Endodermal cell (in vitro differentiated cells): Measurements from ENCODE around the gene JARID2. TPM values are rescaled to one million over a fixed set of nuclear protein-coding genes. Genes with fewer than 3 reads are reported as not detected.
A peak's percentile ranks its signal among the peaks of the same experiment; 100 is the strongest.

Source experiments
- DNase-seq: peaks from one replicate; pipeline ENCODE4 v3.0.0-alpha.2; 2017
- H3K27ac ChIP-seq: 2 replicates; pipeline ENCODE4 v1.5.1; 2013; ENCODE audit warnings: mild to moderate bottlenecking, low read depth, low read length, moderate library complexity
- H3K27me3 ChIP-seq: 2 replicates; pipeline ENCODE4 v1.6.1; 2013; ENCODE audit warnings: mild to moderate bottlenecking, low read length, moderate library complexity; ENCODE audit not compliant: insufficient read depth, control insufficient read depth, poor library complexity, severe bottlenecking
- H3K36me3 ChIP-seq: 2 replicates; pipeline ENCODE4 v1.7.0; 2013; ENCODE audit warnings: mild to moderate bottlenecking, low read length, moderate library complexity; ENCODE audit not compliant: control insufficient read depth, insufficient read depth
- H3K4me1 ChIP-seq: one replicate; pipeline ENCODE4 v1.7.0; 2013; ENCODE audit warnings: low read length; ENCODE audit not compliant: control insufficient read depth, insufficient read depth
- H3K4me3 ChIP-seq: 2 replicates; pipeline ENCODE4 v1.5.1; 2013; ENCODE audit warnings: mild to moderate bottlenecking, low read length, moderate library complexity
- H3K9ac ChIP-seq: 2 replicates; pipeline ENCODE4 v1.6.1; 2013; ENCODE audit warnings: mild to moderate bottlenecking, low read length, moderate library complexity; ENCODE audit not compliant: poor library complexity, severe bottlenecking; ENCODE audit errors: extremely low read depth
- H3K9me3 ChIP-seq: 2 replicates; pipeline ENCODE4 v1.6.1; 2013; ENCODE audit warnings: mild to moderate bottlenecking, low read length, moderate library complexity; ENCODE audit not compliant: control insufficient read depth
- H3K27ac Mint-ChIP-seq: 2 replicates; pipeline ENCODE4 v1.8.0; 2020; ENCODE audit warnings: mixed read lengths
- H3K27me3 Mint-ChIP-seq: 2 replicates; pipeline ENCODE4 v1.8.0; 2021; ENCODE audit warnings: mild to moderate bottlenecking, mixed read lengths; ENCODE audit not compliant: insufficient read depth
- H3K36me3 Mint-ChIP-seq: 2 replicates; pipeline ENCODE4 v1.8.0; 2020; ENCODE audit warnings: low read depth, mixed read lengths
- H3K4me1 Mint-ChIP-seq: 2 replicates; pipeline ENCODE4 v1.8.0; 2020; ENCODE audit warnings: mixed read lengths
- H3K4me3 Mint-ChIP-seq: 2 replicates; pipeline ENCODE4 v1.8.0; 2020; ENCODE audit warnings: mild to moderate bottlenecking, moderate library complexity, mixed read lengths
- H3K9me3 Mint-ChIP-seq: 2 replicates; pipeline ENCODE4 v1.8.0; 2020; ENCODE audit warnings: mild to moderate bottlenecking, mixed read lengths
- CTCF ChIP-seq: fragments of 200-600 bp; sonication (generic); conservative IDR thresholded peaks from 2 replicates; pipeline ENCODE4 v1.5.0; 2021; ENCODE audit warnings: antibody characterized with exemption, mild to moderate bottlenecking
- WGBS, 2 experiments: methylation state at CpG; one replicate each; pipeline versions ENCODE4 v1.1.5 to v1.1.7; 2013; ENCODE audit warnings: missing lambda C conversion rate in 2 of 2, mixed read lengths in 1 of 2; ENCODE audit not compliant: insufficient coverage in 1 of 2, insufficient read length in 1 of 2; 5-methylcytosine and 5-hydroxymethylcytosine counted together
- total RNA-seq, 2 donors: library from RNA; stranded (reverse); fragmentation: NEBNext Ultra II Directional in 1 of 2; extraction: Animal tissue kit (Norgen Biotek cat#: 25700) in 1 of 2; gene quantifications; 2 replicates in 1 of 2; 3 replicates in 1 of 2; pipeline ENCODE4 v1.2.1, GENCODE V29; 2021

Gene JARID2
- total RNA-seq, 2 donors from 2014 or later = 42.5 to 77.0 TPM

- Mint-ChIP-seq H3K27me3 (no peaks in the 10 kb centered on the region), H3K9me3 (no peaks in the 10 kb centered on the region), H3K4me3 (no peak overlapping the region), H3K27ac (no peak overlapping the region), H3K4me1 (peaks cover 33% of the 10 kb centered on the region), H3K36me3 (peaks cover 50% of the 10 kb centered on the region)
- 87 to 93% methylated on average over 4 to 5 of the region's 5 CpGs for WGBS, 2 experiments
- Histone ChIP-seq H3K27me3 (no peaks in the 10 kb centered on the region), H3K4me1 (peaks cover 18% of the 10 kb centered on the region), H3K36me3 (peaks cover 66% of the 10 kb centered on the region), H3K4me3 (no peak overlapping the region), H3K9ac (no peak overlapping the region), H3K9me3 (no peaks in the 10 kb centered on the region), H3K27ac (no peak overlapping the region)
- no peak for TF ChIP-seq CTCF
- DNase-seq = peak; percentile 46
Observed at GRCh38 chr6:15491986-15492269, 246.1 kb downstream of the JARID2 start.

DNA sequence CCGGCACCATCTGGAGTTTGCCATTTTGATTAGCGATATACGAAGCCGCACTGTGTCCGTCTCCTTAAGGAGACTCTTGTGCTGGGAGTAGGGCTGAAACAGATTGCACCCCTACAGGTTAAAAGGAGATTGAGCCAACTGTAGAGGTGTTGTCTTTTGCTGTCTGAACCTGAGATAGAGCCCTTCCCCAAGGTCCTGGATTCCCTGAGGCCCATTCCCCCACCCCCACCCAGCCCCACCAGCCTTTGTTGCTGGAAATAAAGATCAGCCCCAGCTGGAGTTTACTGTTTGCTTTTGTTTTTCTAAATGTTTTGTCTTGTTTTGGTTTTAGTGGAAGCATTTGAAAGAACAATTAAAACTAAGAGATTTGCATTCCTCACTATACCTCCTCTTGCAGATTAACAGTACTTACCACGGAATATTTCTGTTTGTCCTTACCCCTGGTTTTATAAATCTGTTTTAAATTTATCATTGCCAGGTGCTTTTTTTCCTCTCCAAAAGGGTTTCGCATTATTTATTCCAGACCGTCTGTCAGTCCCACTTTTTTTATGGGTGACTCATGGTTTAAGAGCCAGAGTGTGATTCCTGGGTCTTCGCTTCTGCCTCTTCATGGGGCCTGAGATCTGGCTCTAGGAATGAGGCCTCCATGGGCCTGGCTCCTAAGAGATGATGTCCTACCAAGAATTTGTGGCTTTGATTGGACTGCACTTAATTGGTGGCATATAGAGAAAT lies 247.7 kb downstream of the JARID2 start:
- H3K27ac Mint-ChIP-seq = peak overlapping the region; percentile 66

GRCh38 chr6:15495375-15495901 lies 249.6 kb downstream of the JARID2 start:
- no peak overlapping the region for H3K4me3 Mint-ChIP-seq
- peaks cover 33% of the 10 kb centered on the region for H3K4me1 Mint-ChIP-seq
- Histone ChIP-seq H3K27ac (no peak overlapping the region), H3K4me1 (peaks cover 18% of the 10 kb centered on the region), H3K9me3 (no peaks in the 10 kb centered on the region), H3K36me3 (peaks cover 63% of the 10 kb centered on the region), H3K27me3 (no peaks in the 10 kb centered on the region), H3K9ac (no peak overlapping the region), H3K4me3 (no peak overlapping the region)
- H3K9me3 Mint-ChIP-seq = no peaks in the 10 kb centered on the region
- 95 to 97% methylated on average over 10 of the region's 10 CpGs for WGBS, 2 experiments
- DNase-seq = no peak
- no peaks in the 10 kb centered on the region for H3K27me3 Mint-ChIP-seq
- H3K36me3 Mint-ChIP-seq = peaks cover 60% of the 10 kb centered on the region
- no peak for TF ChIP-seq CTCF
- peak overlapping the region; percentile 10 for H3K27ac Mint-ChIP-seq

More for the DNA sequence above, 247.7 kb downstream of the JARID2 start:
- no peak overlapping the region for H3K4me3 Mint-ChIP-seq
- 75 to 81% methylated on average over 5 to 9 of the region's 9 CpGs for WGBS, 2 experiments
- peaks cover 69% of the 10 kb centered on the region for H3K36me3 ChIP-seq
- peak overlapping the region; percentile 37 for H3K4me3 ChIP-seq
- H3K36me3 Mint-ChIP-seq = peaks cover 51% of the 10 kb centered on the region
- H3K4me1 ChIP-seq = peaks cover 18% of the 10 kb centered on the region
- H3K27ac ChIP-seq = no peak overlapping the region
- no peaks in the 10 kb centered on the region for H3K9me3 ChIP-seq
- peak; percentile 43 for TF ChIP-seq CTCF
- no peaks in the 10 kb centered on the region for H3K27me3 ChIP-seq
- no peak overlapping the region for H3K9ac ChIP-seq
- peak; percentile 79 for DNase-seq
- H3K27me3 Mint-ChIP-seq = no peaks in the 10 kb centered on the region
- H3K4me1 Mint-ChIP-seq = peaks cover 33% of the 10 kb centered on the region
- no peaks in the 10 kb centered on the region for H3K9me3 Mint-ChIP-seq
